ENCODE measurements around the gene CLPSL1.

DNA sequence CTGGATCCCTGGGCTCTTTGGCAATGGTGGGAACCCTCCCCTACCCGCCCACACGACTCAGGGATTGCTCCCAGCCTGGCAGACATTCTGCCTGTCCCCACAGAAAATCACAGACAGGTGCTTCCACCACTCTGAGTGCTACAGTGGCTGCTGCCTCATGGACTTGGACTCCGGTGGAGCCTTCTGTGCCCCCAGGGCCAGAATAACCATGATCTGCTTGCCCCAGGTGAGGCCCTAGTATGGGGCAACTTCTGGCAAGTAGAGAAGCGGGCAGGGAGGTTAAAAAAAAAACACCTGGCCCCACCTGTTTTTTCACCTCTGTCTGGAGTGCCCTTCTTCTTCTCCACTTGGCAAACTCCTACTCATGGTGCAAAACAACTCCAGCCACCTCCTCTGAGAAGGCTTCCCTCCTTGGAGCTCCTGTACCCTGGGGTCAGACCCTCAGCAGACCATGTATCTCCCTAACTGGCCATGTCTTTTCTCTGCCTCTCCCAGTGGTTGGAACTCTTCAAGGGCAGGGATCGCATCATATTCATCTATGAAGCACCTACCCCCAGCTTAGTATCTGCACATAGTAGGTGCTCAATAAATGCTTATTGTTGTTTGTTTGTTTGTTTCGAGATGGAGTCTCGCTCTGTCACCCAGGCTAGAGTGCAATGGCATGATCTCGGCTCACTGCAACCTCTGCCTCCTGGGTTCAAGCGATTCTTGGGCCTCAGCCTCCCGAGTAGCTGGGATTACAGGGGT, 3.3 kb upstream of the CLPSL1 start:
- no peak for TF ChIP-seq POLR2A (IDR thresholded peaks at IDR 0.05; ENCODE audit: low read depth, low read length)
- TF ChIP-seq, protein P1, sequence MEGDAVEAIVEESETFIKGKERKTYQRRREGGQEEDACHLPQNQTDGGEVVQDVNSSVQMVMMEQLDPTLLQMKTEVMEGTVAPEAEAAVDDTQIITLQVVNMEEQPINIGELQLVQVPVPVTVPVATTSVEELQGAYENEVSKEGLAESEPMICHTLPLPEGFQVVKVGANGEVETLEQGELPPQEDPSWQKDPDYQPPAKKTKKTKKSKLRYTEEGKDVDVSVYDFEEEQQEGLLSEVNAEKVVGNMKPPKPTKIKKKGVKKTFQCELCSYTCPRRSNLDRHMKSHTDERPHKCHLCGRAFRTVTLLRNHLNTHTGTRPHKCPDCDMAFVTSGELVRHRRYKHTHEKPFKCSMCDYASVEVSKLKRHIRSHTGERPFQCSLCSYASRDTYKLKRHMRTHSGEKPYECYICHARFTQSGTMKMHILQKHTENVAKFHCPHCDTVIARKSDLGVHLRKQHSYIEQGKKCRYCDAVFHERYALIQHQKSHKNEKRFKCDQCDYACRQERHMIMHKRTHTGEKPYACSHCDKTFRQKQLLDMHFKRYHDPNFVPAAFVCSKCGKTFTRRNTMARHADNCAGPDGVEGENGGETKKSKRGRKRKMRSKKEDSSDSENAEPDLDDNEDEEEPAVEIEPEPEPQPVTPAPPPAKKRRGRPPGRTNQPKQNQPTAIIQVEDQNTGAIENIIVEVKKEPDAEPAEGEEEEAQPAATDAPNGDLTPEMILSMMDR (conservative IDR thresholded peaks at IDR 0.05; ENCODE audit: low read depth, low read length) = no peak
